ENCODE measurements around the gene RTL1. TPM values are rescaled to one million over a fixed set of nuclear protein-coding genes. Genes with fewer than 3 reads are reported as not detected.

RTL1 gene
- polyA plus RNA-seq (ENCODE audit: insufficient read length in 3 of 3), result under 1 TPM; 0.04 to 0.15 (median 0.05) TPM
- long read RNA-seq, donor 1, result 0 reads
- long read RNA-seq, donor 2, full-length matches to known transcripts, result 1 of 1 reads
- long read RNA-seq, donor 2, partial matches to known transcripts, result 0 of 1 reads
- long read RNA-seq, donor 2, other reads (novel, unspliced or antisense), result 0 of 1 reads
- long read RNA-seq, donor 3, result 0 reads
- long read RNA-seq, donor 4, result 0 reads
- long read RNA-seq, donor 5, result 0 reads
- long read RNA-seq, donor 6, result 0 reads
- long read RNA-seq, donor 7, result 0 reads
- long read RNA-seq, donor 8, result 0 reads
- long read RNA-seq, donor 9, result 0 reads
- long read RNA-seq, donor 10, result 0 reads
- long read RNA-seq, donor 11, result 0 reads
- long read RNA-seq, donor 12, result 0 reads
- long read RNA-seq, donor 13, result 0 reads
- long read RNA-seq, donor 14, result 0 reads
- long read RNA-seq, donor 15, full-length matches to known transcripts, result 1 of 1 reads
- long read RNA-seq, donor 15, partial matches to known transcripts, result 0 of 1 reads
- long read RNA-seq, donor 15, other reads (novel, unspliced or antisense), result 0 of 1 reads
- long read RNA-seq, donor 16, result 0 reads

- no peak for DNase-seq (ENCODE audit: extremely low read depth in 1 of 11, low read depth in 9 of 11, low spot score in 4 of 11)
Observed at GRCh38 chr14:100903672-100904185, at the start of gene RTL1. RTL1 (minus strand) TSS chr14:100903722; CDS start chr14:100884788, 18,934 bp downstream.

GRCh38 chr14:100950024-100950423, 46.5 kb upstream of the RTL1 start:
- DNase-seq (ENCODE audit: extremely low read depth in 1 of 11, low read depth in 9 of 11, low spot score in 4 of 11), result no peak

- no peak for DNase-seq (ENCODE audit: extremely low read depth in 1 of 11, low read depth in 9 of 11, low spot score in 4 of 11)
Observed at GRCh38 chr14:100944052-100944451, 40.5 kb upstream of the RTL1 start.

GRCh38 chr14:100930270-100930669, 26.7 kb upstream of the RTL1 start:
- no peak for DNase-seq (ENCODE audit: extremely low read depth in 1 of 11, low read depth in 9 of 11, low spot score in 4 of 11)

- no peak for DNase-seq (ENCODE audit: extremely low read depth in 1 of 11, low read depth in 9 of 11, low spot score in 4 of 11)
Observed at GRCh38 chr14:100915560-100915959, 12.0 kb upstream of the RTL1 start.

GRCh38 chr14:100914597-100915021, 11.1 kb upstream of the RTL1 start:
- DNase-seq (ENCODE audit: extremely low read depth in 1 of 11, low read depth in 9 of 11, low spot score in 4 of 11), result no peak

GRCh38 chr14:100911665-100912316, 8.3 kb upstream of the RTL1 start:
- no peak for DNase-seq (ENCODE audit: extremely low read depth in 1 of 11, low read depth in 9 of 11, low spot score in 4 of 11)

- no peak for DNase-seq (ENCODE audit: extremely low read depth in 1 of 11, low read depth in 9 of 11, low spot score in 4 of 11)
Observed at GRCh38 chr14:100910888-100911664, 7.6 kb upstream of the RTL1 start.

- no peak for DNase-seq (ENCODE audit: extremely low read depth in 1 of 11, low read depth in 9 of 11, low spot score in 4 of 11)
Observed at GRCh38 chr14:100909439-100909838, 5.9 kb upstream of the RTL1 start.

- no peak for DNase-seq (ENCODE audit: extremely low read depth in 1 of 11, low read depth in 9 of 11, low spot score in 4 of 11)
Observed at GRCh38 chr14:100907240-100907639, 3.7 kb upstream of the RTL1 start.

- no peak for DNase-seq (ENCODE audit: extremely low read depth in 1 of 11, low read depth in 9 of 11, low spot score in 4 of 11)
Observed at GRCh38 chr14:100906420-100906819, 2.9 kb upstream of the RTL1 start.

- DNase-seq (ENCODE audit: extremely low read depth in 1 of 11, low read depth in 9 of 11, low spot score in 4 of 11), result no peak
Observed at GRCh38 chr14:100905166-100905565, 1.6 kb upstream of the RTL1 start.

- peak in 2 of 11 donors; percentile 51 to 55 for DNase-seq (ENCODE audit: extremely low read depth in 1 of 11, low read depth in 9 of 11, low spot score in 4 of 11)
Observed at GRCh38 chr14:100904307-100905087, 975 bp upstream of the RTL1 start.

- DNase-seq (ENCODE audit: extremely low read depth in 1 of 11, low read depth in 9 of 11, low spot score in 4 of 11), result no peak
Observed at GRCh38 chr14:100903134-100903468, 421 bp downstream of the RTL1 start.

GRCh38 chr14:100902295-100903133, 1.0 kb downstream of the RTL1 start:
- no peak for DNase-seq (ENCODE audit: extremely low read depth in 1 of 11, low read depth in 9 of 11, low spot score in 4 of 11)

GRCh38 chr14:100901391-100902183, 1.9 kb downstream of the RTL1 start:
- DNase-seq (ENCODE audit: extremely low read depth in 1 of 11, low read depth in 9 of 11, low spot score in 4 of 11), result no peak

GRCh38 chr14:100900837-100901390, 2.6 kb downstream of the RTL1 start:
- DNase-seq (ENCODE audit: extremely low read depth in 1 of 11, low read depth in 9 of 11, low spot score in 4 of 11), result no peak
